Neural crest cell (in vitro differentiated cells): ENCODE measurements around the gene SLIT3. TPM values are rescaled to one million over a fixed set of nuclear protein-coding genes. Genes with fewer than 3 reads are reported as not detected.

Experiments used
- DNase-seq: peaks from one replicate; pipeline ENCODE4 v3.0.0; 2021; ENCODE audit warnings: low read depth, mixed read lengths, low spot score
- H3K27ac Mint-ChIP-seq: one replicate; pipeline ENCODE4 v1.8.0; 2021; ENCODE audit warnings: mild to moderate bottlenecking, mixed read lengths; ENCODE audit not compliant: unreplicated experiment
- H3K27me3 Mint-ChIP-seq: 2 replicates; pipeline ENCODE4 v1.8.0; 2021; ENCODE audit warnings: low read depth, mild to moderate bottlenecking, mixed read lengths
- H3K36me3 Mint-ChIP-seq: 2 replicates; pipeline ENCODE4 v1.8.0; 2021; ENCODE audit warnings: low read depth, mild to moderate bottlenecking, mixed read lengths
- H3K4me1 Mint-ChIP-seq: 2 replicates; pipeline ENCODE4 v1.8.0; 2021; ENCODE audit warnings: mixed read lengths
- H3K4me3 Mint-ChIP-seq: one replicate; pipeline ENCODE4 v1.8.0; 2021; ENCODE audit warnings: mild to moderate bottlenecking, mixed read lengths
- H3K9me3 Mint-ChIP-seq: 2 replicates; pipeline ENCODE4 v1.8.0; 2021; ENCODE audit warnings: mixed read lengths
- CTCF ChIP-seq: fragments of 200-600 bp; sonication (generic); conservative IDR thresholded peaks from 2 replicates; pipeline ENCODE4 v1.5.0; 2021; ENCODE audit warnings: antibody characterized with exemption, mild to moderate bottlenecking
- total RNA-seq: library from RNA; stranded (reverse); gene quantifications from 2 replicates; pipeline ENCODE4 v1.2.1, GENCODE V29; 2021

SLIT3 gene
- total RNA-seq, 1 donor from 2014 or later = 13.3 TPM

GRCh38 chr5:168847511-168848073, 453.3 kb downstream of the SLIT3 start:
- Mint-ChIP-seq H3K27ac (peak overlapping the region; percentile 86), H3K4me3 (peak overlapping the region; percentile 39), H3K4me1 (peaks cover 71% of the 10 kb centered on the region), H3K9me3 (peaks cover 3% of the 10 kb centered on the region), H3K27me3 (peaks cover 3% of the 10 kb centered on the region), H3K36me3 (no peaks in the 10 kb centered on the region)
- DNase-seq = no peak
- TF ChIP-seq CTCF = no peak

DNA sequence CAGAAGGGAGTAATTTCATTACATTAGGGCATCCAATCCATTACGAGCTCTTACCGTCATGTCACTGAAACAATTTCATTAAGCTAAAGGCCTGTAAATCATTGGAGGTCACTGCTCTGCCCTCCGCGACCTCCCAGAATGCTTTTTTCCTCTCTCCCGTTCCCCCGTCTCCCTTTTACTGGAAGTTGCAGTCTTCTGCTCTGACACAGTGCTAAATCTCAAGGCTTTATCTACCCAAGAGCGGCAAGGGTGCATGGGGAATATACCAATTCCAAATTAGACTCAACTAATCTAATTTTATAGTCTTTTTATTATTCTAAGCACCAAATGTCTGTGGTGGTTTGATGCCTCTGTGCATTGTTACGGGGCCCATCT, 456.0 kb downstream of the SLIT3 start:
- H3K4me3 Mint-ChIP-seq = peak overlapping the region; percentile 32
- H3K9me3 Mint-ChIP-seq = no peaks in the 10 kb centered on the region
- H3K27ac Mint-ChIP-seq = no peak overlapping the region
- H3K27me3 Mint-ChIP-seq = peaks cover 9% of the 10 kb centered on the region
- H3K36me3 Mint-ChIP-seq = no peaks in the 10 kb centered on the region
- peaks cover 46% of the 10 kb centered on the region for H3K4me1 Mint-ChIP-seq
- DNase-seq = no peak
- TF ChIP-seq CTCF = no peak

DNA sequence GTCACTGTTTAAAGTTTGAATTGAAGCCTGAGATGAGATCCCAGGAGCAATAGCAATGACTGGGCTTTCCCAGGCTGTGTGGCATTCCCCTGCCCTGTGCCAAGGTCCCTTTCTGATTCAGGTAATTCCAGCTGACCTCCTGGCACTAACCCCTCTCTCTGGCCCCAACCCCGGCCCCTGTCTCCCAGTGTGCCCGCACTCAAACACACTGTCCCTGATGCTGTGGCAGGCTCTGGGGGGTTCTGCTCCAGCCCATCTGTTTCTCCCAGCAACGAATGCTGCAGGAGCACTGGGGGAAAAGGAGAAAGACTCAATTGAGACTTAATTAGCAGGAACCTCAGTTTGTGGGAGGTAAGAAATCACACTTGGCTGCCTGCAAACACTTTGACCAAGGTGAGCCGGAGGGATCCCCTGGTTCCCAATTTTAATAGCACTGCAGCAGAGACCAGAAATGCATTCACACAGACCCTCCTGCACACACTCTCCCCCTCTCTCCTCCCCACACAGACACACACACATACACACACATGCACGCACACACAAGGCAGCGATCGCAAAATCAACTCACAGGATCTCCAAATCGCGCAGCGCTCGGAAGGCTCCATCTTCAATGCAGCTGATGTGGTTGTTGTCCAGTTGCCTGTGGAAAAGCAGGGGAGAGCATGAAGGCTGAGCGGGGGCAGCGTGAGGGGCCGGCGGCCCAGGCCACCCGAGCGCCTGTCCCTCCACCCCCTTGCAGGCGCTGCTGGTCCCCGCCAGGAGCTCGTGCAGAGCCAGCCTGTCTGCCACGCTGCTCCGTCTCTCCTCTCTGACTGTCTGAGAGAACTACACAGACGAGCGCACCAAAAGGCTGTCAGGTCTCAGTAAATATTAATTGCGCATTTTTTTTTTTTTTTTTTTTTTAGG, 456.7 kb downstream of the SLIT3 start:
- H3K27me3 Mint-ChIP-seq = peaks cover 9% of the 10 kb centered on the region

GRCh38 chr5:168843277-168844015, 457.5 kb downstream of the SLIT3 start:
- no peak overlapping the region for H3K4me3 Mint-ChIP-seq
- H3K27ac Mint-ChIP-seq = no peak overlapping the region
- no peaks in the 10 kb centered on the region for H3K36me3 Mint-ChIP-seq
- H3K27me3 Mint-ChIP-seq = peaks cover 9% of the 10 kb centered on the region
- no peaks in the 10 kb centered on the region for H3K9me3 Mint-ChIP-seq
- no peak for DNase-seq
- no peak for TF ChIP-seq CTCF
- H3K4me1 Mint-ChIP-seq = peaks cover 34% of the 10 kb centered on the region

More for the DNA sequence above, 456.7 kb downstream of the SLIT3 start:
- Mint-ChIP-seq H3K36me3 (no peaks in the 10 kb centered on the region), H3K9me3 (no peaks in the 10 kb centered on the region), H3K4me3 (peak overlapping the region; percentile 32), H3K4me1 (peaks cover 40% of the 10 kb centered on the region), H3K27ac (no peak overlapping the region)
- DNase-seq = no peak
- TF ChIP-seq CTCF = no peak

GRCh38 chr5:168842571-168843205, 458.3 kb downstream of the SLIT3 start:
- Mint-ChIP-seq H3K4me3 (no peak overlapping the region), H3K27ac (no peak overlapping the region), H3K9me3 (no peaks in the 10 kb centered on the region), H3K36me3 (no peaks in the 10 kb centered on the region), H3K4me1 (peaks cover 26% of the 10 kb centered on the region), H3K27me3 (peaks cover 9% of the 10 kb centered on the region)
- no peak for TF ChIP-seq CTCF
- no peak for DNase-seq
